NK-92 (cell line): ENCODE data around the gene FAM199X.
"Not testable (repeated sequence)": the region's sequence is repeated elsewhere in the genome, so short reads cannot be mapped to it uniquely, and the experiment has no call there.

Source experiments
- DNase-seq: peaks from one replicate; lab custom pipeline; 2025; ENCODE audit not compliant: unreplicated experiment; lab: John Stamatoyannopoulos, UW

Gene FAM199X

DNA sequence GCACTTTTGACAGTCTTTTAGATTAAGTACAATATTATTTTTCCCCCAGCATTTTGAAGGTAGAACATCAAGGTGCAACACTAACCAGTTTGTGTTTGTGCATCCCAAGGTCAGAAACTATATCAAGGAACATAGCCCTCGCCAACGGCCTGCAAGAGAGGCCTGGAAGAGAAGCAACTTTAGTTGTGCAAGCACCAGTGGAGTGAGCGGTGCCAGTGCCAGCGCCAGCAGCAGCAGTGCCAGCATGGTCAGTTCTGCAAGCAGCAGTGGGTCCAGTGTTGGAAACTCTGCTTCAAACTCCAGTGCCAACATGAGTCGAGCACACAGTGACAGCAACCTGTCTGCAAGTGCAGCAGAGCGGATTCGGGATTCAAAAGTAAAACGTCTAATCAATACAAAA, 21.7 kb downstream of the FAM199X start:
- DNase-seq: no peak

DNA sequence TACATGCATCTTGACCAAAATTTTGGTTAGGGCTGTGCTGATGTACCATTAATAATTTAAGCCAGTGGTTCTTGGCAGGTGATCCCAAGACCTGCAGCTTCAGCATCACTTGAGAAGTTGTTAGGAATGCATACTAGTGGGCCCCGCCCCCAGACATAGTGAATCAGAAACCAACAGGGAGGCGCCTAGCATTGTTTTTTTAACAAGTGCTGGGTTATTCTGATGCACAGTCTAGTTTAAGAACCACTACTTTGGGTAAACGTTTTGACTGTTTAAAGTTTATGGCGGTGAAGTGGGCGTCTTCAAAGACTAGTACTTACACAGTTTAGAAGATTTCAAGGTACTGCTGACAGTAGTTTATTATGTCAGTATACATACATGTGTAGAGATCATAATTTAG, 23.6 kb downstream of the FAM199X start:
- DNase-seq: no peak

DNA sequence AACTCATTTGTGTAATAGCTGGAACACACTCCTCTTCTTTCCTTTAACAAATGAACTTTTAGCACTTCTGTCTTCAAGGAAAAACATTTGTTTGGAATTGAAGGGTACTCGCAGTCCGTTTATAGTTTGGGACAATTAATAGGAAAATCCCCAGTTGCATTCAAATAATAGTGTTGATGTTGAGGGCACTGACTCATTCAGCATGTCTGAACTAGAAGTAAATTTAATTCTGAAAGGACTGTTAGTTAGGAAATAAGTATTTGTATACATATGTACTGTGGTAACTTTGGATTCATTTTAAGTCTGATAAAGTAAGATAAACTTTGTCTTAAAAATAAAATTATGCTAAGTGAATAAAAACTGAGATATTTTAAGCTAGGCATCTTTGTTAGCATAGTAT, 27.2 kb downstream of the FAM199X start:
- DNase-seq: no peak

DNA sequence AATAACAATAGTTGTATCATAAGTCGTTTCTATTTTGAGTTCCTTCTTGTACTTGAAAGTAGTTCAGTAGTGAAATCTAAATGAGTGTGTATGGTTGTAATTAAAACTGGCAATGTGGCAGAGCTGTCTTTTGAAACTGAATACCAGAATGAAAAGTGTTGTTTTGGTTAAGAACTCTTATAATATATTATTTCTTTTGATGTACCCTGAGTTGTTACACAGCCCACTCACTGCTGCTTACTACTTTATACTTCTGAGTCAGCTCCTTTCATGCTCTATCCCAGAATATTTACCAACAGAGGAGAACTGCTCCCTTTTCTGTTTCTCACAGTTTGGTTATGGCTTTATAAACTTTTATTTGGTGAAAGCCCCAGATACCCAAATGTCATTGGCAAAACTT, 28.8 kb downstream of the FAM199X start:
- no peak for DNase-seq

DNA sequence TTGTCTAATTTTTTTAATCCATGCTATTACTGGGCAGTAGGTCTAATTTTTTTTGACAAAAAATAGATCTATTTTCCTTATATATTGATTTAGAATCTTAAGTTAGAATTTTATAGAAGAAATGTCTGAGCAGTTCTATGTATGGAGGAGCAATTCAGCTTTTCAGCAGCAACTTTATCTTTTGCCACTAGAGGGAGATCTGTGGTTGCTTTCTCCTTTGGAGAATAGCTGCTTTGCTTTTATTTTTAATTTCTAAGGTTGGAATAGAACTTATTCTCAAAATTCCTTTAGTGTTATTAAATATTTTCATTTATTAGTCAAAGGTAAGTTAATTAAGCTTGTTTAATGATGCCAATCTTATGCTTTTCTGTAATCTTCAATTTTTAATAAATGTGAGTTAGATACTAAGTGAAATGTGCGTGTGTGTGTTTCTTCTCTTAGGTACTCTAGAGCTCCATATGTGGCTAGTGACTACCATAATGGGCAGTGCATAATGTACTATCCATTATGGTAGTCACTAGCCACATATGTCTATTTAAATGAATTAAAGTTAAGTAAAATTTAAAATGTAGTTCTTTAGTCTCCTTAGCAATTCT, 29.3 kb downstream of the FAM199X start:
- no peak for DNase-seq

DNA sequence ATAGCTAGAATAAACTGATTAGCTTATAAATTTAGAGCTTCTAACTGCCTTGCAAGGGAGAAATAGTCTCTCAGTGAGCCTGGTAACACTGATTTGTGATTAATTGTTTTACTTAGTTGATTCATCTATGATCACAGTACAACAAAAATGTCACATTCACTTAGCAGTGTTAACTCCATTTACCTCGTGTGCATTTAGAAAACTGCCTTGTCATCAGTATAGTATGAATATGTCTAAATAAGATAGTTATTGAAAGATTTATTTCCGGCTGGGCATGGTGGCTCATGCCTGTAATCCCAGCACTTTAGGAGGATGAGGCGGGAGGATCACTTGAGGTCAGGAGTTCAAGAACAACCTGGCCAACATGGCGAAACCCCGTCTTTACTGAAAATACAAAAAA, 39.3 kb downstream of the FAM199X start:
- no peak for DNase-seq

DNA sequence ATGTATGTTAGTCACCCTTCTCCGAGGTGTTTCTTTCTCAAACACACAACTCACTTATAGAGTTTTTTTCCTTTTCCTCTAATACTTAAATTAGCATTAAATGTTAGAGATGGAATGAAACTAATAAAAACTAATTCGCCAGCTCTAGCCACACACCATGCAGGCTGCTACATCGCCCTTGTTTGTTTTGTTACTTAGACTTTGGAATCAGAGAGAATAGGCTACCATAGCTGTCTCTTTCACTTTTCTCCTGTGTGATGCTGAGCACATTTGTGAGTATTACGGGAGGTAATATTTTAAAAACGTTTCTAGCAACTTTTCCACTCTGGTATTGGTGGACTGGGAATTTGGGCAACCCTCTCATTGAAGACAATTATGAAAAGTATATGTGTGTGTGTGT, 44.9 kb downstream of the FAM199X start:
- no peak for DNase-seq

DNA sequence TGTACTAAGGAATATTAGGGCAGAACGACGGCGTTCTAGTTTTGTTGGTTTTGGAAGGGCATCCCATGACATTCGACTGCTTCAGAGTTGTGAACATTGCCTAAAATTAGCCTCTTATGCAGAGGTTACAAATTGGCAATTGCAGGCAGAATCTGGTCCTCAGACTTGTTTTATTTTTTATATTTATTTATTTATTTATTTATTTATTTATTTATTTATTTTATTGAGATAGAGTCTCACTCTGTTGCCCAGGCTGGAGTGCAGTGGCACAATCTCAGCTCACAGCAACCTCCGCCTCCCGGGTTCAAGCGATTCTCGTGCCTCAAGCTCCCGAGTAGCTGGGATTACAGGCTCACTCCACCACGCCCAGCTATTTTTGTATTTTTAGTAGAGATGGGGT, 63.8 kb downstream of the FAM199X start:
- not testable (repeated sequence) for DNase-seq
